ENCODE data around the gene SMYD5.

DNA sequence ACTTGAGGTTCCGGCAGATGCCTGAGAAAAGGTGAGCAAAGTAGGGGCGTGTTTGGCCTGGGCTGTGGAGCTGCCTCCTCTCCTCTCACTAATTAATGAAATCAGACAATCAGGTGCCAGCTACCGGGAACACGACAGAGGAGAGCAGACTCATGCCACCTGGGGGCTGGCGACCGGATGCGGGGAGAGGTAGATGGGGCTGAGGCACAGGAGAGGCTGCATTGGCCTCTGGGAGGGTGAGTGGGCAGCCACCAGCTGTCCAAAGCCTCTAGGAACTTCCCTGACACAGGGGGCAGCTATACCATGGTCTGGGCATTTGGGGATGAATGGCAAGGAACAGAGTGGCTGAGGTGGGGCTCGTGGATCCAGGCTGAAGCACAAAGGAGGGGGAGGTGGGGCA is 45.2 kb downstream of the SMYD5 start:
- no peak for TF ChIP-seq EZH2 (IDR thresholded peaks at IDR 0.05; ENCODE audit: insufficient read depth, poor library complexity, severe bottlenecking)
- TF ChIP-seq EZH2phosphoT487 (IDR thresholded peaks at IDR 0.05; ENCODE audit: insufficient read depth, low read depth) = no peak
